H4 (cell line): ENCODE results near the gene EHBP1. TPM values are rescaled to one million over a fixed set of nuclear protein-coding genes. Genes with fewer than 3 reads are reported as not detected.

Experiments used
- DNase-seq: peaks from one replicate; pipeline ENCODE4 v3.0.0-alpha.2; 2015; ENCODE audit warnings: low spot score
- total RNA-seq: library from RNA; depleted of rRNA; stranded (reverse); fragments of >200 nt; shearing (Covaris generic); gene quantifications from 2 replicates; pipeline ENCODE4 v1.2.3, GENCODE V29; 2014

EHBP1 gene
- total RNA-seq, 1 experiment from 2014 or later = 13.9 TPM

DNA sequence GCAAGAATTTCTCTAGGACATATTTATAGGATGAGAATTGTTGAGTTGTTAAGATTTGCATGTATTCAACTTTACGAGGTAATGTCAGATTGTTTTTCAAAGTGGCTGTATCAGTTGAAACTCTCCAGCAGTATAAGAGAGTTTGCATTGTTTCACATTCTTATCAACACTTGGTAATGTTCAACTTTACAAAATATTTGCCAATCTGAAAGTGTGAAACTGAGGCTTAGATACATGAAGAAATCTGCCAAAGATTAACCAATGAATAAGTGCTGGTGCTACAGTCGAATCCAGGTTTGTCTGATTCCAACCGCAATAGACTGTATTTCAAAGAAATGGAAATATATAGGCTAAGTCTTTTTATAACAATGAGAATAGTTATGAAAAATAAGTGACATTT is 117.0 kb downstream of the EHBP1 start:
- no peak for DNase-seq

DNA sequence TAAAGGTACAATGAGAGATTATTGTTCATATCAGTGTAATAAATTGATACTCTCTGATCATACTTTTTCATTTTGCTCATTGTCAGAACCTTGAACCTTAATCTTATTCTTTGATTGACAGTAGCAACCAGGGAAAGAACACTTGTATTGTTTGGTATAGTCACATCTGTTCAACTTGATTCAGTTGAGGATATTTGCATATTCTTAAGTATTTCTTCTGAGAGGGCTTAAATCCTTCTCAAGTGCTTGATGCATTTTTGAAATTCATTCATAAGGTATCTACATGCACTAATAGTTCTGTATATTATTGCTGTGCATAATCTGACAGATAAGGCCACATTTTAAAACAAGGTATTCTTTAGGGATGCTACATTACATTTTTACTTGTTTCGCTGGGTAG is 118.9 kb downstream of the EHBP1 start:
- DNase-seq = no peak

DNA sequence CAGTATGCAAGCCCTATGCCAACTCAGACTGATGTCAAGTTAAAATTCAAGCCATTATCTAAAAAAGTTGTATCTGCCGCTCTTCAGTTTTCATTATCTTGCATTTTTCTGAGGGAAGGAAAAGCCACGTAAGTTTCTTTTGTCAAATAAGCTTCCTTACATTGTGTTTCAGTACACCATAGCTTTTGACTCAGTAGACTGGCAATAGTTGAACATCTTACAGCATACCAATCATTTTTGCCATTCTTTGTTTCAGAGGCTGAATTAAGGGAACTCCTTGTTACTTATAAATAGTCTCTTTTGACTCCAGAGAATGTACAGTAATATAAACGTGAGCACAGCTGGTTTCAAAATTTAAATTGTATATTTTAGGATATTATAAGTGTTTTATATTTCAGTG is 120.6 kb downstream of the EHBP1 start:
- DNase-seq = no peak

DNA sequence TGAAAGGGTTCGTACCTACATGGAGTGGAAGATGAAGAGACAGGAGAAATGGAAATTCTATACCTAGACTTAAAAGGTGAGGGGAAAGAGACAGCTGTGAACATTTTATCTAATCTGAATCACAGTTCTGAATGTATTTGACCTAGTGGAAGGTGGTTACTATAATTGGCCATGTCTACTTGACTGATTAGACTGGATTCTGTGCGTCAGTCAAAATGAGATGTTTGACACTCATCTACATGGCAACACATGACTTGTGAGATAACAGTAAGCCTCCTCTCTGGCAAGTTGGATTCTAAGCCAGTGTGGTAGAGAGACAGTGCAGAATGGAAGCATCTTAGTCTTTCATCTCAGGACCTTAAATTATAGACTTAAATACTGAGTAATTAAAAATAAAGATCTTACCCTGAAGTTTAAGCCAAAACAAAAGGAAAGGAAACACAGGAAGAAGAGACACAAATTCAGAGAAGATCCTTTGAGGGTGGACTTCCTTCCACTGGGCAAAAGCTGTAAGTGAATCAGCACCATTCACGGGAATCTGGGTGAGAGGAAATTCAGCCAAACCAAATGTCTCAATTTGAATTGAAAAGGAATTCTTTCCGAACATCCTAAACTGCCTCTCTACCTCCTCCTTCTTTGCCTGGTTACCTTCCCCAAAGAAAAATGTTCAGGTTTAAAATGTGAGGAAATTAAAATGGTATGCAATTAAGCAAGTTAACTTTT is 121.6 kb downstream of the EHBP1 start:
- no peak for DNase-seq

DNA sequence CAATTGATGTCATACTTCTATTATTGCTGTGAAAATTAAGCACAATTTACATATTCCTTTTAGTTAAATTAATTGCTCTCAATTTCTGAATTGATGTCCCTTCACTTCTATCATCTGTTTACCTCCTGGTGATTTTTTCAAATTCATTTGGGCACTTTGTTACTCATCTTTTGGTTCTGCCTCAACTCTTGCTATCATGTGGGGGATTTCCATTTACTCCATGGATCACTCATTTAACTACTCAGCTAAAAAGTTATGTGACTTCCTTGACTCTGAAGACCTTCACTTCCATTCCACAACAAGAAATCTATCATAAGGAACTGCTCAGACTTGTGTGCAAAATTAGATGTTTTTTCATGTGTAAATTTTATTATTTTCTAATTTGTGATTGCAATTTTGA is 126.2 kb downstream of the EHBP1 start:
- no peak for DNase-seq

DNA sequence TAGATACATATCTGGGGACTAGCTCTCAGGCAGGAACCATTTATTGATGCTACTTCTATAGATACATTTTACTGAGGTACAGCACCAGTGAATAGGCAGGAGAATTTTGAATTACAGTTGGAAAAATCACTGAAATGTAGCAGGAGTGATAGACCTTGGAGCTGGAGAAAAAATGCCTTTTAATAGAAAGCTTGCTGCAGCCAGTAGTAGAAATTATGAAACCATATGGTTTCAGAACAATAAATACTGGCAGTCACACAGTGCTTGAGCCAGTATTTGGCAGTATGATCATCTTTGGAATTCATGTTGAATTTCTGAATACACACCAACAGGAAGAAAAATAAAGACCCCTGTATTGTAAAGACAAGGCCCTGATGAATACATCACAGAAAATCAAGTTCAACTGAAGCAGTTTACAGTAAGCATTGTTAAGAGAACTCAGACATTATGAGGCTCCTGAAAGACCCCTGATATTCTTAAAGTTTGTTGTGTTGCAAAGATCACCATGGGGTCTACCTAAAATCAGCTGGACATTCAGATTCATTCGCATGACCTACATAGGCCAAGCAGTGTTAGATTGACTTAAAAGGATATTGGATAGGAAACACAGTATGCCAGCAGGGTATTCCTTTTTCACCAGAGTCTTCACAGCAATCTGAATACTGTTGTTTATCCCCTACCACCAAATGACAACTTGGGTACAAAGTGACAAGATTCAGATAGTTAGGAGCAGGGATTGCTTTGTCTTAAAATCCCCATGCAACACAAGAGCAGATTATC is 139.0 kb downstream of the EHBP1 start:
- DNase-seq = no peak

DNA sequence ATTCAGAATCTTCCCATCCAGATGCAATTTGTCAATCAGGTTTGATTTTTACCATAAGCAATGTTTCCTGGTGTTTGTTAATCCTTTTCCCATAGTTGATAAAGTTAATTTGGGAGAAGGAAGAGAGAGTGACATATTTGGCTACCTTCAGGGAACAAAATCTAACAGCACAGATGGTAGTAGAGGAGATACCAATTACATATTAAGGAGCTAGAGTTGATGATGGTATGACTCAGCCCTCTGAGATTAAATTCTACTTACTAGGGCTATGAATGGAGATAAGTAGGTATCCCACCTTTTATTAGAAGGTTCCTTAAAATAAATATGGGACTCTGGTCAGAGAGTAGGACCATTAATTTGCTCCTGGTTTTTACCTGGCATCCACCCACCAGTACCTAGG is 139.7 kb downstream of the EHBP1 start:
- DNase-seq = no peak

DNA sequence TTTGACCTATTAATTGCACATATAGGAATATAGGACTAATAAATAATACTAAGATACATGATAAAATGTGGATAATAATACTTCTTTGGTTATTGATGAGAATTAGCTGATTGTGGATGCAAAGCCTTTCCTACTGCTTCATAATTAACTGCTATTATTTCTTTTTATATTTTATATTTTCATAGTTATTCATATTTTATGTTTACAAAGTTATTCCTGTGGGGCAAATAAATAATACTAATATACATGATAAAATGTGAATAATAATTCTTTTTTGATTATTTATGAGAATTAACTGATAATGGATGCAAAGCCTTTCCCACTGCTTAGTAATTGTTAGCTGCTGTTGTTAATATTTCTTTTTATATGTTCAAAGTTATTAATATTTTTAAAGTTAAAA is 146.7 kb downstream of the EHBP1 start:
- no peak for DNase-seq

DNA sequence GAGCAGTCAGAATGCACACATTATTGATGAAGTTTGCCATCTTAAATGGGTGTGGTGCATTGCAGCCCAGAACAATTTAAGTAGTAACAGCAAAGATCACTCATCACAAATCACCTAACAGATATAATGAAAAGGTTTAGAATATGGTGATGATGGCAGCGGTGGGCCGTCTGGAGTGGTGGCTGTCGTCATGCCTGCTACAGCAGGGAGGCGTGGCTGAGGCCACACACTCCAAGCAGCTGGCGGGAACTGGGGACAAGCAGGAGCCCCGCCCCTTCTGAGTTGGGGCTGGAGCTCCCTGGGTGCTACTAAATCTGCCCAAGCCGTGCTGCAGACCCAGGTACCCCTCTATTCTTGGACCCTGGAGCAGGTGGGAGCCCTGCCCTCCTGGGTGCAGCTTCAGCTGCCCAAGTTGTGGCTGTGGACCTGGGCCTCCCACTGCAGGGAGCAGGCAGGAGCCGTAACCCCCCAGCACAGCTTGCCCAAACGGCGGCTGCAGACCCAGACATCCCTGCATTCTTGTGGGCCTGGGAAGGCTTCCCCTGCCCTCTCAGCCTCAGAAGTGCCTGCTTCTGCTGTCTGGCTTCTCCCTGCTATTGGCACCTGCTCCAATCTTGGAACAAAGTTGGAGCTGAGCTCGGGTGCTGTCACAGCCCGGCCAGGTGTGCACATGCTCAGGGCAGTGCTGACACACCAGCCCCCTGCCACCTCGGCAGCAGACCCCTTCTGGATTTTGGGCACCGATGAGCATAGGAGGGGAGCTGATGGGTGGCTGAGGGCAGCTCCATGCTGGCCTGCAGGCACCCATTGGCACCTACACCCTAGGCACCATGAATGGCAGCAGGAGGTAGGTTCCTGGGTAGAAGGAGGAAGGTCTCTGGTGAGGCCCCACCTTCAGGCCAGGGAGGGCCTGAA is 149.3 kb downstream of the EHBP1 start:
- no peak for DNase-seq

DNA sequence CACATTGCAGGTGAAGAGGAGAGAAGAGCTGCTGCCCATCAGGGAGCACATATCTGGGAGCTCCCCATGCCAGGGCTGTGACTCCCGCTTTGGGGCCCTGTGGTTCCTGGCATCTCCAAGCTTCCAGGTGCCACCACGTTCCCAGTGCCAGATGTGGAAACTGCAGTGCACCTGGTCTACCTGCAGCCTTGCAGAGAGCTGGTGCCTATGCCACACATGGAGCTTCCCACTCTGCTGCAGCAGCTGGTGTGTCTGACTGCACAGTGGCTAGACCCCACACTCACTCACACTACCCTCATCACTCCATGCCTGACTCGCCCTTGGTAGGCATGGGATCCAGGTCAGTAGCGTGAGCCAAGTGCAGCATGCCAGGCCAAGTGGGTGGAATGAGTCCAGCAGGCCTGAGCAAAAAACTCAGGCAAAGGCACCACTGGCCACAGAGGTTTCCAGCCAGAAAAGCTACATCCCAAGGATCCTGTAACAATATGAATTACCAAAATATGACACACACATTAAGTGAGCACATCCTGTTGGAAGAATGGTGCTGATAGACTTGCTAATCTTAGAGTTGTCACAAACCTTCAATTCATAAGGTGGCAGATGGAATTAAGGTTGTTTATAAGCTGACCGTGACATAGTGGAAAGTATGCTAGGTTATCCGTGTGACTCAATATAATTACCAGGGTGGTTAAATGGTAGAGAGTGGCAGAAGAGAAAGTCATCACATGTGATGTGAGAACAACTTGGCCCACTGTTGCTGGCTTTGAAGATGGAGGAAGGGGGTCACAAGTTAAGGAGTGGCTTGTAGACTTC is 150.9 kb downstream of the EHBP1 start:
- no peak for DNase-seq

DNA sequence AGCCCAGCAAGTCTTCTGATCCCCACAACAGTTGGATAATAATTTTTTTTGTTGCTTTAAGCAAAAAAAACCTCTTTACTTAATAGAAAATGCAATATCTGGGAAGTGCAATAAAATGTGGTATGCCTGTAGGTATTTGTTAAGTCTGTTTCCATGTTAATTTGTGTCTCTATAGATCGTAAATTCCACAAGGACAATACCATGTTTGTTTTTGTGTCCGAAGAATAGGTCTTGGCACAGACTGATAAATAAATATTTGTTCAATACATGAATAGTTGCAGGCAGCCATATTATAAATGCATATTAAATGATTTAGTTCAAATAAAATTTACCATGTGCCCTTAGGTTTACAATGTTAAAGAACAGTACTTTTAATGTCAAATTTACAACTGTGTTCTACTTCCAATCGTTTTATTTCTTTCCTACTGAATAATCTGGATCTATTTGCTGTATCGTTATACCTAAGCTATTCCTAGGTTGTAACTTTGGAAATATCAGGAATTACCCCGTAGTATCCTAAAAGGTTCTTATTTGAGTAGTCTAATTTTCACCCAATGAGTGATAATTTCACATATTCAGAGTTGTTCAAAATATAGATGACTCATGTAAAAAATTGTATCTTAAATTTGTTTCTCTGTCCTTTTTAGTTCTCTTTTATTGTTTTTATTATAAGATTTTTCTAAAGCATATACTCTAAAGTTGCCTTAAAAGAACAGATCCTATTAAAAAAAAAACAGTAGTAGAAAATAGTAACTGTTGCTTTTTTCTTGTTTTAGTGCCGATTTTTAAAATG is 151.8 kb downstream of the EHBP1 start:
- no peak for DNase-seq

DNA sequence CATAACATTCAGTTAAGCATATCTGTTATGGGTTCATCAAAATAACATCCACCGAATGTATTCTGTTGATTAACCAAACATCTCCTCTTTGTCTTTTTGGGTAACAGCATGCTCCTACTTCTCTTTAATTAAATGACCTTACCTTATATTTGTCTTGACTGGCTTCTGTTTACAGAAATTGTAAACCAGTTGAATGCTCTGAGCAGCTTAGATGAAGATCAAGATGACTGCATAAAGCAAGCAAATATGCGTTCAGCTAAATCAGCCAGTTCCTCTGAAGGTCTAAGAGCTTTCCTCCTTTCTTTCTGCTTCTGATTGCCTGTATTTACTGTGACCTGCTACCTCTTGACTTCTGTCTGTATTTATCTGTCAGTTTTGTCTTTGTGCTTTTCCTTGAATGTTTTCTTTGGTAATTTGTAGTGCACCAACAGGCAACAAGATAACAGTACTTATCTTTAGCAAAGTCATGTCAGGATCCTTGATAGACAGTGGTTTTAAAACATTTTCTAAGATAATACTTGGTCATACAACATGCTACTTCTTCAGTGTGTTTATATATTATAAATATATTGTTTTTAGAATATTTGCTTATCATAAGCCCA is 152.8 kb downstream of the EHBP1 start:
- DNase-seq = no peak

DNA sequence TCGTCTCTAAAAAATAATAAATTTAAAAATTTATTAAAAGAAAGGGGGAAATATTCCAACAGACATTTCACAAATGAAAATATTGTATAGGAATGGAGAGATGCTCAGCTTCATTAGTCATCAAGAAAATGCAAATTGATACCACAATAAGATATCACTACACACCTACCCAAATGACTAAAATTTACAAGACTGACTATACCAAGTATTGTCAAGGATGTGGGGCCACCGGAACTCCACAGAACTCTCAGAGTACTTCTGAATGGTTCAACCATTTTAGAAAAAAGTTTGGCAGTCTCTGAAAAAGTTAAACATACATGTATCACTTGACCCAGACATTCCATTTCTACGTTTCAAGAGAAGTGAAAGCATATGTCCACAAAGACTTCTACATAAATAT is 163.4 kb downstream of the EHBP1 start:
- no peak for DNase-seq

DNA sequence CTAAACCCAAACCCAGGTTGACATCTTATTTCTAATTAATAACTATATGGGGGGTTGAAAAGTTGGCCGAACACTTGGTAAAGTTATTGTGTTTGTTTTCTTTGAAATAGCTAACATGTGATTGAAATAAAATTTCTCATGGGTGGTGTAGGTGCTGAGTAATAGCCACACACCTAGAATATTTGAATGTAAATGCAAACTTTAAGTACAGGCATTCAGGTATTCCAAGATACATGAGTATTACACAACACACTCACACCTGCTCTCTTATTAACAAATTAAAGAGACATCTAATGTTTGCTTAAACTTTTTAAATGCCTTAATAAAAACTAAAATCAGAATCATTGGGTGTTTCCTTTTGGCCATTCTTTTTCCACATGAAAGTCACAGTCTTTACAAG is 165.5 kb downstream of the EHBP1 start:
- DNase-seq = no peak

DNA sequence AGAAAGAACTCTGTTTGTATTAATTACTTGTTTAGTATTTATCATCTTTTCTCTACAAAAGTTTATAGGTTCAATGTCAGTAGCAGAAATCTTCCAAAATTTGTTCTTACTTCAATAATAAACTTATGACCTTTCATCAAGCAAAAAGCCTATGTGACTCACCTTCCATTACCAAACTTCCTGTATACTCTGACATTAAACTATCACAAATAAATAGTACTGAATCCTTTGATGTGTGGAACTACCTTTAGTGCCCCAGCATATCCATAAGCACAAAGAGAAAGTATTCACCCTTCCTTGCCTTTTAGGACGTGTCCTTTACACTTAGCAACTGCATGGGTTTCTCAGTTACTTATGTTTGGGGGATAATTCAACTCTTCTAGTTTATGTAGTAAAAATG is 166.0 kb downstream of the EHBP1 start:
- no peak for DNase-seq

DNA sequence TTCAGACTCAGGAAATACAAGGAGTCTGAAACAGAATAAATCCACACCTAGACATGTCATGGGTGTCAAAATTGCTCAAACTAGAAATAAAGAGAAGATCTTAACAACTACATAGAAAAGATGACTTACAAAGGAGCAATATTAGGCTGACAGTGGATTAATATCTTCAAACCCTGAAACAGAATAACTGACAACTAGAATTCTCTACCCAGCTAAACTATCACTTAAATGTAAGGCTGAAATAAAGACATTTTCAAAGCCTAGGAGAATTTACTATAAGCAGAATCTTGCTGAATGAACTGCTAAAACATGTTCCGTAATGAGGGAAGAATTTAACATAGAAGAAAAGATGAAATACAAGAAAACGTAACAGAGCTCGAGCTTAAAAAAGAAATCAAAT is 168.1 kb downstream of the EHBP1 start:
- DNase-seq = no peak

DNA sequence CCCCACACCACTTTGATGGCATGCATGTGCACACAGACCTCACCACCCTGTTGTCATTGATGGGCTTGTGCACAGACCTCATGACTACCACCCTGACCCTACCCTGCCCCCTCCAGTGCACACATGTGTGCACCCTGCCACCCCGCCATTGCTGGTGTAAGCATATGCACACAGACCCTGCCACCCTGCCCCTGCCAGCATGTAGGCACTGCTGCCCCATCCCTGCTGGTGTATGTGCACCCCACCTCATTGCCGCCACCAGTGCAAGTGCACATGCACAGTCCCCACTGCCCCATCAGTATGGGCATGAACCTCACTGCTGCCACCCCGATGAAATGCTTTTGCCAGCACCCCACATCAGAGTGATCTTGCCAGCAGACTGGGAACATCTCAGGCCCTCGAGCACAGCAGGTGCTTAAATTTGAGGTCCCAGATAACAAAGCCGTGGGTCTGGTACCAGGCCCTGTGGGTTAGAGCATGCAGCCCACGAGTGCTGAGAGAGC is 169.4 kb downstream of the EHBP1 start:
- no peak for DNase-seq

DNA sequence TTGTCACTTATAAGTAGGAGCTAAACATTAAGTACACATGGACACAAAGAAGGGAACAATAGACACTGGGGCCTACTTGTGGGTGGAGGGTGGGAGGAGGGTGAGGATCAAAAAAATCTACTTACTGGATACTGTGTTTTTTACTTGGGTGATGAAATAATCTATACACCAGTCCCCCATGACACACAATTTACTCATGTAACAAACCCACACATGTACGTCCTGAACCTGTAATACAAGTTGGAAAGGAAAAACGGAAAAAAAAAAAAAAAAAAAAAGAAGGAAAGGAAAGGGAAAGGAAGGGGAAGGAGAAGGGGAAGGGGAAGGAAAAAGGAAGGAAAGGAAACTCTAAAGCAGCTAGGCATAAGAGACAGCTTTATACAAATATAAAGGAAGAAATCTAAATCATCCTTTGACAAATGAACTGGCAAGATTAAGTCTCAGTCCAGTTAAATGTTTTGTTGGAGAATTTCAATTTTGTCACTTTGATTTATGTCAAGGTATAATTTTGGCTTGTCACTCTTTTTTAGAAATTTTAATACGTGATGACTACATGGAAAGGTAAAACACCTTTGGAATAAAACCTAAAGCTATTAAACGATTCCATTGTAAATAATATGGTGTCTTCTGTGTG is 175.8 kb downstream of the EHBP1 start:
- no peak for DNase-seq

DNA sequence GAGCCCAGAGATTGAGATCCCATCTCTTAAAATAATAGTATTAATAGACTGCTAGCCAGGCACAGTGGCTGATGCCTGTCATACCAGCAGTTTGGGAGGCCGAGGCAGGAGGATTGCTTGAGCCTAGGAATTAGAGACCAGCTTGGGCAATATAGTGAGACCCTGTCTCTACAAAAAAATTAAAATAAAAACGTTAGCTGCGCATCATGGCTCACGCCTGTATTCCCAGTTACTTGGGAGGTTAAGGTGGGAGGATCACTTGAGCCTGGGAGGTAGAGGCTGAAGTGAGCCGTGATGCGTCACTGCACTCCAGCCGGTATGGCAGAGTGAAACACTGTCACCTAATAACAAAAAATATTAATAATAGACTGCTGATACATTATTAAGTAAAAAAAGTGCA is 178.1 kb downstream of the EHBP1 start:
- DNase-seq = no peak

DNA sequence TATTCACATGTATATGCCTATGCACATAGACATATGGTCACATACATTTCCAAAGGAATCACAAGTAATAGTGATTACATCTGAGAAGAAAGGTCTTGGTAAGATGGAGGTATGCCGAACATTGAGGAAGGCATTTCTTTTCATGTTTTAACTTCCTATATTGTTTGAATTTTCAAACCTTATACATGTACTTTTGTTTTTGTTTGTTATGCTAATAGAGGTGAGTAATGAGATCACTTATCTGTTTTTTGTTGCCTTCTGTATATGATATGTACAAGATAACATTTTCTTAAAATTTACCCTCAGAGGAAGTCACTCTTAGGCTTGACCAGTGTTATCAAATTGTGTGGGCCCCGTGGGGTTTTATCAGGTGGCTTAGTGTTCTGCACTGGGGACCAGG is 178.6 kb downstream of the EHBP1 start:
- DNase-seq = no peak
